HEK293 (cell line): ENCODE measurements around the gene LDLRAD2.

Source experiments
- CTCF ChIA-PET: fragments of 350-600 bp; formaldehyde crosslinking; extraction: SDS; loops from one replicate; lab custom pipeline; 2021; ENCODE audit warnings: antibody characterized with exemption; lab: Yijun Ruan, JAX
- POLR2A ChIA-PET: fragments of 300-600 bp; formaldehyde crosslinking; extraction: SDS; loops from one replicate; lab custom pipeline; 2020; ENCODE audit warnings: antibody characterized with exemption, inconsistent platforms; lab: Yijun Ruan, JAX
- H3K27ac ChIP-seq: fragments of 200-500 bp; sonication (Bioruptor generic); 2 replicates; pipeline ENCODE4 v1.5.1; 2014; ENCODE audit warnings: low read depth, low read length, control low read depth, inconsistent platforms; ENCODE audit errors: extremely low read depth
- H3K36me3 ChIP-seq, 2 experiments: fragments of 200-500 bp in 1 of 2; sonication (Bioruptor generic) in 1 of 2; 1 replicate in 1 of 2; 2 replicates in 1 of 2; pipeline ENCODE4 v1.5.1; 2014 to 2017; ENCODE audit warnings: inconsistent platforms in 2 of 2, low read length in 2 of 2; ENCODE audit not compliant: control insufficient read depth in 2 of 2, insufficient read depth in 1 of 2
- H3K4me1 ChIP-seq: fragments of 200-500 bp; sonication (Bioruptor generic); 2 replicates; pipeline ENCODE4 v1.5.1; 2014; ENCODE audit warnings: mild to moderate bottlenecking, low read length, inconsistent platforms; ENCODE audit not compliant: control insufficient read depth, insufficient read depth
- H3K4me3 ChIP-seq: 2 replicates; pipeline ENCODE4 v1.5.1; 2011; ENCODE audit warnings: low read depth, mild to moderate bottlenecking, control low read depth, low read length, moderate library complexity
- H3K9me3 ChIP-seq: fragments of 200-500 bp; sonication (Bioruptor generic); 2 replicates; pipeline ENCODE4 v1.5.1; 2014; ENCODE audit warnings: low read depth, low read length, inconsistent platforms; ENCODE audit not compliant: control insufficient read depth, insufficient read depth
- BCL11B ChIP-seq: fragments of 450-650 bp; formaldehyde crosslinking; IDR thresholded peaks from 2 replicates; pipeline ENCODE4 v1.5.1; 2016; ENCODE audit warnings: low read depth, missing biosample characterization, missing genetic modification characterization
- GFI1B ChIP-seq: fragments of 450-650 bp; formaldehyde crosslinking; IDR thresholded peaks from 2 replicates; pipeline ENCODE4 v1.5.1; 2016; ENCODE audit warnings: missing biosample characterization, missing genetic modification characterization
- KLF16 ChIP-seq: fragments of 450-650 bp; formaldehyde crosslinking; IDR thresholded peaks from 2 replicates; pipeline ENCODE4 v1.5.1; 2017; ENCODE audit warnings: missing biosample characterization, missing genetic modification characterization
- KLF8 ChIP-seq: fragments of 450-650 bp; formaldehyde crosslinking; IDR thresholded peaks from 2 replicates; pipeline ENCODE4 v1.5.1; 2016; ENCODE audit warnings: missing biosample characterization, missing genetic modification characterization
- MEIS1 ChIP-seq: sonication (generic); formaldehyde crosslinking; IDR thresholded peaks from 2 replicates; pipeline ENCODE4 v1.8.1; 2022; ENCODE audit warnings: missing genetic modification reagents, mild to moderate bottlenecking, borderline replicate concordance
- MYNN ChIP-seq: fragments of 450-650 bp; formaldehyde crosslinking; IDR thresholded peaks from 2 replicates; pipeline ENCODE4 v1.5.1; 2016; ENCODE audit warnings: missing biosample characterization, missing genetic modification characterization, borderline replicate concordance
- MZF1 ChIP-seq: fragments of 450-650 bp; formaldehyde crosslinking; IDR thresholded peaks from 2 replicates; pipeline ENCODE4 v1.5.1; 2017; ENCODE audit warnings: missing biosample characterization, missing genetic modification characterization, borderline replicate concordance
- OVOL3 ChIP-seq: fragments of 450-650 bp; formaldehyde crosslinking; IDR thresholded peaks from 2 replicates; pipeline ENCODE4 v1.5.1; 2016; ENCODE audit warnings: missing biosample characterization, missing genetic modification characterization
- SCRT2 ChIP-seq: fragments of 450-650 bp; formaldehyde crosslinking; IDR thresholded peaks from 2 replicates; pipeline ENCODE4 v1.5.1; 2016; ENCODE audit warnings: missing biosample characterization, missing genetic modification characterization
- YY1 ChIP-seq: fragments of 450-650 bp; formaldehyde crosslinking; IDR thresholded peaks from 2 replicates; pipeline ENCODE4 v1.5.1; 2018; ENCODE audit warnings: missing biosample characterization, missing genetic modification characterization
- ZBTB21 ChIP-seq: fragments of 450-650 bp; formaldehyde crosslinking; IDR thresholded peaks from 2 replicates; pipeline ENCODE4 v1.5.1; 2017; ENCODE audit warnings: missing biosample characterization, missing genetic modification characterization
- ZFP41 ChIP-seq: fragments of 450-650 bp; formaldehyde crosslinking; IDR thresholded peaks from 2 replicates; pipeline ENCODE4 v1.5.1; 2016; ENCODE audit warnings: missing biosample characterization, missing genetic modification characterization, borderline replicate concordance
- ZIC2 ChIP-seq: fragments of 450-650 bp; formaldehyde crosslinking; IDR thresholded peaks from 2 replicates; pipeline ENCODE4 v1.5.1; 2016; ENCODE audit warnings: missing biosample characterization, missing genetic modification characterization
- ZNF146 ChIP-seq: fragments of 450-650 bp; formaldehyde crosslinking; IDR thresholded peaks from 2 replicates; pipeline ENCODE4 v1.5.1; 2016; ENCODE audit warnings: missing biosample characterization, missing genetic modification characterization
- ZNF24 ChIP-seq: fragments of 450-650 bp; formaldehyde crosslinking; IDR thresholded peaks from 2 replicates; pipeline ENCODE4 v1.5.1; 2016; ENCODE audit warnings: missing biosample characterization, missing genetic modification characterization
- ZNF48 ChIP-seq: fragments of 450-650 bp; formaldehyde crosslinking; IDR thresholded peaks from 2 replicates; pipeline ENCODE4 v1.5.1; 2016; ENCODE audit warnings: missing biosample characterization, missing genetic modification characterization
- ZNF544 ChIP-seq: fragments of 450-650 bp; formaldehyde crosslinking; IDR thresholded peaks from 2 replicates; pipeline ENCODE4 v1.5.0; 2017; ENCODE audit warnings: missing biosample characterization, missing genetic modification characterization
- ZNF560 ChIP-seq: fragments of 450-650 bp; formaldehyde crosslinking; IDR thresholded peaks from 2 replicates; pipeline ENCODE4 v1.5.1; 2017; ENCODE audit warnings: missing biosample characterization, missing genetic modification characterization, borderline replicate concordance
- ZNF768 ChIP-seq: fragments of 450-650 bp; formaldehyde crosslinking; IDR thresholded peaks from 2 replicates; pipeline ENCODE4 v1.5.1; 2018; ENCODE audit warnings: missing biosample characterization, mild to moderate bottlenecking, missing genetic modification characterization
- TF ChIP-seq, protein P1 (sequence below): fragments of 450-650 bp; formaldehyde crosslinking; IDR thresholded peaks from 2 replicates; pipeline ENCODE4 v1.5.1; 2016; ENCODE audit warnings: missing biosample characterization, missing genetic modification characterization
- TF ChIP-seq, protein P2 (sequence below): fragments of 450-650 bp; formaldehyde crosslinking; IDR thresholded peaks from 2 replicates; pipeline ENCODE4 v1.5.1; 2016; ENCODE audit warnings: missing biosample characterization, missing genetic modification characterization
- TF ChIP-seq, protein P3 (sequence below): fragments of 450-650 bp; formaldehyde crosslinking; IDR thresholded peaks from 2 replicates; pipeline ENCODE4 v1.5.1; 2017; ENCODE audit warnings: missing biosample characterization, mild to moderate bottlenecking, missing genetic modification characterization, moderate library complexity
- TF ChIP-seq, protein P4 (sequence below): fragments of 450-650 bp; formaldehyde crosslinking; IDR thresholded peaks from 2 replicates; pipeline ENCODE4 v1.5.1; 2016; ENCODE audit warnings: missing biosample characterization, missing genetic modification characterization
- TF ChIP-seq, protein P5 (sequence below): fragments of 450-650 bp; formaldehyde crosslinking; IDR thresholded peaks from 2 replicates; pipeline ENCODE4 v1.5.1; 2016; ENCODE audit warnings: missing biosample characterization, missing genetic modification characterization

The LDLRAD2 gene

DNA sequence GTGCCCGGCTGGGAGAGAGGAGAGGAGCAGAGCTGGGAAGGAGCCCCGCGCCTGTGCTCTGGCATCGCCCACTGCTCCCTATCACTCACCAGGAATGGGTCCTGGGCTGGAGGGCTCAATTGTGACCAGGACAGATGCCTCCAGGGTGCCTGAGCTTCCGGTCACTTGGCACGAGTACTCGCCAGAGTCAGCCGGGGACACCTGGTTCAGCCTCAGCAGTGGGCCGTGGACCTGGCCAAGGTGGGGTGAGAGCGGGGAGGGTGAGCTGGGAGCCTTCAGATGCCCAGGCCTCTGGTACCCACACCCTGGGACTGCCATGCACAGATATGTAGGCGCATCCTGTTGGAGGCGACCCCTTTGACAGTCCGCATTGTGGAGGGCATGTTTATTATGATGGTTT, 31.1 kb downstream of the LDLRAD2 start:
- H3K27ac ChIP-seq, result no peak overlapping the region
- CTCF ChIA-PET, result no interaction called here
- no peaks in the 10 kb centered on the region for H3K9me3 ChIP-seq
- TF ChIP-seq GFI1B (tag by site-specific recombination) (no peak), SCRT2 (tag by site-specific recombination) (no peak), YY1 (tag by site-specific recombination) (no peak), ZNF48 (tag by site-specific recombination) (no peak), MYNN (tag by site-specific recombination) (no peak), ZNF544 (no peak), ZNF24 (tag by site-specific recombination) (no peak), KLF16 (tag by site-specific recombination) (no peak), ZNF768 (tag by site-specific recombination) (no peak), KLF8 (no peak), ZFP41 (no peak), MZF1 (tag by site-specific recombination) (no peak), ZNF560 (tag by site-specific recombination) (no peak)
- TF ChIP-seq, protein P1, sequence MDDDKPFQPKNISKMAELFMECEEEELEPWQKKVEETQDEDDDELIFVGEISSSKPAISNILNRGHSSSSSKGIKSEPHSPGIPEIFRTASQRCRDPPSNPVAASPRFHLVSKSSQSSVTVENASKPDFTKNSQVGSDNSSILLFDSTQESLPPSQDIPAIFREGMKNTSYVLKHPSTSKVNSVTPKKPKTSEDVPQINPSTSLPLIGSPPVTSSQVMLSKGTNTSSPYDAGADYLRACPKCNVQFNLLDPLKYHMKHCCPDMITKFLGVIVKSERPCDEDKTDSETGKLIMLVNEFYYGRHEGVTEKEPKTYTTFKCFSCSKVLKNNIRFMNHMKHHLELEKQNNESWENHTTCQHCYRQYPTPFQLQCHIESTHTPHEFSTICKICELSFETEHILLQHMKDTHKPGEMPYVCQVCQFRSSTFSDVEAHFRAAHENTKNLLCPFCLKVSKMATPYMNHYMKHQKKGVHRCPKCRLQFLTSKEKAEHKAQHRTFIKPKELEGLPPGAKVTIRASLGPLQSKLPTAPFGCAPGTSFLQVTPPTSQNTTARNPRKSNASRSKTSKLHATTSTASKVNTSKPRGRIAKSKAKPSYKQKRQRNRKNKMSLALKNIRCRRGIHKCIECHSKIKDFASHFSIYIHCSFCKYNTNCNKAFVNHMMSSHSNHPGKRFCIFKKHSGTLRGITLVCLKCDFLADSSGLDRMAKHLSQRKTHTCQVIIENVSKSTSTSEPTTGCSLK (tag by site-specific recombination), result no peak
- TF ChIP-seq, protein P2, sequence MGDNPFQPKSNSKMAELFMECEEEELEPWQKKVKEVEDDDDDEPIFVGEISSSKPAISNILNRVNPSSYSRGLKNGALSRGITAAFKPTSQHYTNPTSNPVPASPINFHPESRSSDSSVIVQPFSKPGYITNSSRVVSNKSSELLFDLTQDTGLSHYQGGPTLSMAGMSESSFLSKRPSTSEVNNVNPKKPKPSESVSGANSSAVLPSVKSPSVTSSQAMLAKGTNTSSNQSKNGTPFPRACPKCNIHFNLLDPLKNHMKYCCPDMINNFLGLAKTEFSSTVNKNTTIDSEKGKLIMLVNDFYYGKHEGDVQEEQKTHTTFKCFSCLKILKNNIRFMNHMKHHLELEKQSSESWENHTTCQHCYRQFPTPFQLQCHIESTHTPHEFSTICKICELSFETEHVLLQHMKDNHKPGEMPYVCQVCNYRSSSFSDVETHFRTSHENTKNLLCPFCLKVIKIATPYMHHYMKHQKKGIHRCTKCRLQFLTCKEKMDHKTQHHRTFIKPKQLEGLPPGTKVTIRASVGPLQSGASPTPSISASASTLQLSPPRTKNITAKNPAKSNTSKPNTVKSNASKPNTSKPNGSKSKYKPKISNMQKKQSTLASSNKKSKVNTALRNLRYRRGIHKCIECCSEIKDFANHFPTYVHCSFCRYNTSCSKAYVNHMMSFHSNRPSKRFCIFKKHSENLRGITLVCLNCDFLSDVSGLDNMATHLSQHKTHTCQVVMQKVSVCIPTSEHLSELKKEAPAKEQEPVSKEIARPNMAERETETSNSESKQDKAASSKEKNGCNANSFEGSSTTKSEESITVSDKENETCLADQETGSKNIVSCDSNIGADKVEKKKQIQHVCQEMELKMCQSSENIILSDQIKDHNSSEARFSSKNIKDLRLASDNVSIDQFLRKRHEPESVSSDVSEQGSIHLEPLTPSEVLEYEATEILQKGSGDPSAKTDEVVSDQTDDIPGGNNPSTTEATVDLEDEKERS, result no peak
- TF ChIP-seq, protein P3, sequence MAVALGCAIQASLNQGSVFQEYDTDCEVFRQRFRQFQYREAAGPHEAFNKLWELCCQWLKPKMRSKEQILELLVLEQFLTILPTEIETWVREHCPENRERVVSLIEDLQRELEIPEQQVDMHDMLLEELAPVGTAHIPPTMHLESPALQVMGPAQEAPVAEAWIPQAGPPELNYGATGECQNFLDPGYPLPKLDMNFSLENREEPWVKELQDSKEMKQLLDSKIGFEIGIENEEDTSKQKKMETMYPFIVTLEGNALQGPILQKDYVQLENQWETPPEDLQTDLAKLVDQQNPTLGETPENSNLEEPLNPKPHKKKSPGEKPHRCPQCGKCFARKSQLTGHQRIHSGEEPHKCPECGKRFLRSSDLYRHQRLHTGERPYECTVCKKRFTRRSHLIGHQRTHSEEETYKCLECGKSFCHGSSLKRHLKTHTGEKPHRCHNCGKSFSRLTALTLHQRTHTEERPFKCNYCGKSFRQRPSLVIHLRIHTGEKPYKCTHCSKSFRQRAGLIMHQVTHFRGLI (tag by site-specific recombination), result no peak
- H3K4me3 ChIP-seq, result no peak overlapping the region
- POLR2A ChIA-PET, result no interaction called here
- peaks cover 0 to 67% of the 10 kb centered on the region in 2 experiments; a peak in 1 of 3 replicates for H3K36me3 ChIP-seq
- no peaks in the 10 kb centered on the region for H3K4me1 ChIP-seq

DNA sequence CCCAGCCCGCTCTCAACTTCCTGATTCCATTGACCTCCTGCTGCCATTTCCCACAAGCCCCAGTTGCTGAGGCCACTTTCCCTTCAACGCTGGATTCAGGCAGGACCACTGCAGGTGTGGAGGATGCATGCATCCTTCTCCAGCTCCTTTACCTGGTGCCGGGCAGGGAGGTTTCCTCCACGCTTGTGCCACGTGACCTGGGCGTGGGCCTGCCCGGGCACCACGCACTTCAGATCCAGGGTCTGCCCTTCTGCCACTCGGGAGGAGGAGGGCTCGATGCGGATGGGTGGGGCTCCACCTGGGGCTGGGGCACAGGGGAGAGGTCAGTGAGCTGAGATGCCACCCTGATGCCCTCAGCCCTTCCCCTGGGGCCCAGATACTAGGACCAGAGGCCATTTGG, 31.9 kb downstream of the LDLRAD2 start:
- POLR2A ChIA-PET, result no interaction called here
- no peaks in the 10 kb centered on the region for H3K4me1 ChIP-seq
- H3K4me3 ChIP-seq, result no peak overlapping the region
- H3K36me3 ChIP-seq, result peaks cover 0 to 67% of the 10 kb centered on the region in 2 experiments; a peak in 1 of 3 replicates
- CTCF ChIA-PET, result no interaction called here
- no peaks in the 10 kb centered on the region for H3K9me3 ChIP-seq
- no peak overlapping the region for H3K27ac ChIP-seq
- TF ChIP-seq ZBTB21 (tag by site-specific recombination), result no peak
- no peak for TF ChIP-seq ZNF146 (tag by site-specific recombination)
- 0 out of 2 replicates have a peak, but pooled peaks have one; percentile 58 for TF ChIP-seq ZIC2 (tag by site-specific recombination)
- TF ChIP-seq, protein P4, sequence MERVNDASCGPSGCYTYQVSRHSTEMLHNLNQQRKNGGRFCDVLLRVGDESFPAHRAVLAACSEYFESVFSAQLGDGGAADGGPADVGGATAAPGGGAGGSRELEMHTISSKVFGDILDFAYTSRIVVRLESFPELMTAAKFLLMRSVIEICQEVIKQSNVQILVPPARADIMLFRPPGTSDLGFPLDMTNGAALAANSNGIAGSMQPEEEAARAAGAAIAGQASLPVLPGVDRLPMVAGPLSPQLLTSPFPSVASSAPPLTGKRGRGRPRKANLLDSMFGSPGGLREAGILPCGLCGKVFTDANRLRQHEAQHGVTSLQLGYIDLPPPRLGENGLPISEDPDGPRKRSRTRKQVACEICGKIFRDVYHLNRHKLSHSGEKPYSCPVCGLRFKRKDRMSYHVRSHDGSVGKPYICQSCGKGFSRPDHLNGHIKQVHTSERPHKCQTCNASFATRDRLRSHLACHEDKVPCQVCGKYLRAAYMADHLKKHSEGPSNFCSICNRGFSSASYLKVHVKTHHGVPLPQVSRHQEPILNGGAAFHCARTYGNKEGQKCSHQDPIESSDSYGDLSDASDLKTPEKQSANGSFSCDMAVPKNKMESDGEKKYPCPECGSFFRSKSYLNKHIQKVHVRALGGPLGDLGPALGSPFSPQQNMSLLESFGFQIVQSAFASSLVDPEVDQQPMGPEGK (tag by site-specific recombination), result no peak
- no peak for TF ChIP-seq OVOL3 (tag by site-specific recombination)
- TF ChIP-seq, protein P5, sequence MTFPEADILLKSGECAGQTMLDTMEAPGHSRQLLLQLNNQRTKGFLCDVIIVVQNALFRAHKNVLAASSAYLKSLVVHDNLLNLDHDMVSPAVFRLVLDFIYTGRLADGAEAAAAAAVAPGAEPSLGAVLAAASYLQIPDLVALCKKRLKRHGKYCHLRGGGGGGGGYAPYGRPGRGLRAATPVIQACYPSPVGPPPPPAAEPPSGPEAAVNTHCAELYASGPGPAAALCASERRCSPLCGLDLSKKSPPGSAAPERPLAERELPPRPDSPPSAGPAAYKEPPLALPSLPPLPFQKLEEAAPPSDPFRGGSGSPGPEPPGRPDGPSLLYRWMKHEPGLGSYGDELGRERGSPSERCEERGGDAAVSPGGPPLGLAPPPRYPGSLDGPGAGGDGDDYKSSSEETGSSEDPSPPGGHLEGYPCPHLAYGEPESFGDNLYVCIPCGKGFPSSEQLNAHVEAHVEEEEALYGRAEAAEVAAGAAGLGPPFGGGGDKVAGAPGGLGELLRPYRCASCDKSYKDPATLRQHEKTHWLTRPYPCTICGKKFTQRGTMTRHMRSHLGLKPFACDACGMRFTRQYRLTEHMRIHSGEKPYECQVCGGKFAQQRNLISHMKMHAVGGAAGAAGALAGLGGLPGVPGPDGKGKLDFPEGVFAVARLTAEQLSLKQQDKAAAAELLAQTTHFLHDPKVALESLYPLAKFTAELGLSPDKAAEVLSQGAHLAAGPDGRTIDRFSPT (tag by site-specific recombination), result peak; percentile 30; the same call in 1 of the 2 replicates
- TF ChIP-seq BCL11B (tag by site-specific recombination), result no peak
- no peak for TF ChIP-seq MEIS1 (CRISPR knock-in tag)
